Nasal cavity respiratory epithelium epithelial cell of viscerocranial mucosa (primary cell): Measurements from ENCODE around the gene SNAPC2. TPM values are rescaled to one million over a fixed set of nuclear protein-coding genes. Genes with fewer than 3 reads are reported as not detected.

Source experiments
- total RNA-seq: library from RNA; depleted of rRNA; stranded (reverse); fragments of >200 nt; gene quantifications from 2 replicates; pipeline ENCODE4 v1.2.3, GENCODE V29; 2014

SNAPC2 gene
- 13.3 and 13.9 TPM in 2 replicates for total RNA-seq

GRCh38 chr19:7919610-7920518 lies at the start of gene SNAPC2:
TSS of gene SNAPC2 (plus strand) at chr19:7920338. CDS start at chr19:7920367, 29 bp downstream.

GRCh38 chr19:7874076-7874896 lies 45.9 kb upstream of the SNAPC2 start, which contains the start of gene PRR36:
TSS of gene PRR36 (minus strand) at chr19:7874390. CDS start at chr19:7873689, 701 bp downstream.

GRCh38 chr19:7888145-7888825 lies 31.9 kb upstream of the SNAPC2 start, which contains the start of gene LRRC8E:
TSS of gene LRRC8E (plus strand) at chr19:7888510. CDS start at chr19:7895604, 7,094 bp downstream.

GRCh38 chr19:7903244-7904073 lies 16.7 kb upstream of the SNAPC2 start, which contains the start of gene MAP2K7:
TSS of gene MAP2K7 (plus strand) at chr19:7903877. CDS start at chr19:7903945, 68 bp downstream.

GRCh38 chr19:7914598-7915045 lies 5.5 kb upstream of the SNAPC2 start, which contains the start of gene TGFBR3L:
TSS of gene TGFBR3L (plus strand) at chr19:7914830.

GRCh38 chr19:7926021-7926726 lies 6.0 kb downstream of the SNAPC2 start, which contains the start of gene CTXN1:
TSS of gene CTXN1 (minus strand) at chr19:7926135. CDS start at chr19:7925538, 597 bp downstream.

GRCh38 chr19:7943444-7944176 lies 23.5 kb downstream of the SNAPC2 start, which contains the start of gene TIMM44:
TSS of gene TIMM44 (minus strand) at chr19:7943666. CDS start at chr19:7943651, 15 bp downstream.

Other genes with a start within 250 kb of the SNAPC2 start
- gene MCEMP1, start 243.2 kb upstream of the SNAPC2 start, total RNA-seq, result under 0.01 TPM in 1 of 2 replicates, not detected in the other
- gene TRAPPC5, start 239.5 kb upstream of the SNAPC2 start, total RNA-seq, result 41.7 and 57.2 TPM in 2 replicates
- gene FCER2, start 218.2 kb upstream of the SNAPC2 start, total RNA-seq, result not detected in 2 replicates
- not detected in 2 replicates for gene CLEC4G, start 188.2 kb upstream of the SNAPC2 start, total RNA-seq
- not detected in 2 replicates for gene CD209, start 172.8 kb upstream of the SNAPC2 start, total RNA-seq
- gene CLEC4M, start 157.1 kb upstream of the SNAPC2 start, total RNA-seq, result not detected in 2 replicates
- gene EVI5L, start 90.1 kb upstream of the SNAPC2 start, total RNA-seq, result 19.8 and 25.5 TPM in 2 replicates
- under 0.01 TPM in 1 of 2 replicates, not detected in the other for gene PRR36, start 45.9 kb upstream of the SNAPC2 start, total RNA-seq
- gene LRRC8E, start 31.8 kb upstream of the SNAPC2 start, total RNA-seq, result 18.1 and 28.7 TPM in 2 replicates
- gene MAP2K7, start 16.5 kb upstream of the SNAPC2 start, total RNA-seq, result 15.4 and 20.9 TPM in 2 replicates
- gene TGFBR3L, start 5.5 kb upstream of the SNAPC2 start, total RNA-seq, result 1.6 and 5.8 TPM in 2 replicates
- gene CTXN1, start 5.8 kb downstream of the SNAPC2 start, total RNA-seq, result 1.0 and 1.6 TPM in 2 replicates
- 85.6 and 116 TPM in 2 replicates for gene TIMM44, start 23.3 kb downstream of the SNAPC2 start, total RNA-seq
- gene ELAVL1, start 85.3 kb downstream of the SNAPC2 start, total RNA-seq, result 20.2 and 72.3 TPM in 2 replicates
- gene CCL25, start 132.4 kb downstream of the SNAPC2 start, total RNA-seq, result not detected in 2 replicates
- not detected in 2 replicates for gene FBN3, start 229.3 kb downstream of the SNAPC2 start, total RNA-seq